ENCODE measurements around the gene CD5L.

Gene CD5L

GRCh38 chr1:157841708-157842107 is at the start of gene CD5L:
Gene CD5L (minus strand): TSS chr1:157841808. CDS start chr1:157841701, 107 bp downstream.
- DNase-seq (ENCODE audit: low read depth, low spot score): no peak

- no peak for DNase-seq (ENCODE audit: low read depth, low spot score)
Measured at GRCh38 chr1:157882580-157882979, 41.0 kb upstream of the CD5L start.

GRCh38 chr1:157880621-157881020 is 39.0 kb upstream of the CD5L start:
- no peak for DNase-seq (ENCODE audit: low read depth, low spot score)

GRCh38 chr1:157878059-157878458 is 36.5 kb upstream of the CD5L start:
- peak; percentile 14 for DNase-seq (ENCODE audit: low read depth, low spot score)

GRCh38 chr1:157870490-157870889 is 28.9 kb upstream of the CD5L start:
- DNase-seq (ENCODE audit: low read depth, low spot score): no peak

GRCh38 chr1:157868654-157869053 is 27.0 kb upstream of the CD5L start:
- DNase-seq (ENCODE audit: low read depth, low spot score): no peak

GRCh38 chr1:157862114-157863070 is 20.8 kb upstream of the CD5L start:
- DNase-seq (ENCODE audit: low read depth, low spot score): no peak

GRCh38 chr1:157856538-157856937 is 14.9 kb upstream of the CD5L start:
- DNase-seq (ENCODE audit: low read depth, low spot score): no peak

GRCh38 chr1:157852476-157852875 is 10.9 kb upstream of the CD5L start:
- DNase-seq (ENCODE audit: low read depth, low spot score): peak; percentile 62

GRCh38 chr1:157849229-157849875 is 7.7 kb upstream of the CD5L start:
- no peak for DNase-seq (ENCODE audit: low read depth, low spot score)

GRCh38 chr1:157844089-157844830 is 2.7 kb upstream of the CD5L start:
- DNase-seq (ENCODE audit: low read depth, low spot score): no peak

GRCh38 chr1:157842939-157843338 is 1.3 kb upstream of the CD5L start:
- DNase-seq (ENCODE audit: low read depth, low spot score): no peak

GRCh38 chr1:157838966-157839365 is 2.6 kb downstream of the CD5L start:
- DNase-seq (ENCODE audit: low read depth, low spot score): no peak

- DNase-seq (ENCODE audit: low read depth, low spot score): no peak
Measured at GRCh38 chr1:157834430-157834829, 7.2 kb downstream of the CD5L start.

- no peak for DNase-seq (ENCODE audit: low read depth, low spot score)
Measured at GRCh38 chr1:157833145-157833544, 8.5 kb downstream of the CD5L start.

GRCh38 chr1:157831968-157832626 is 9.5 kb downstream of the CD5L start:
- DNase-seq (ENCODE audit: low read depth, low spot score): no peak

- DNase-seq (ENCODE audit: low read depth, low spot score): no peak
Measured at GRCh38 chr1:157830887-157831286, 10.7 kb downstream of the CD5L start.

GRCh38 chr1:157829711-157830110 is 11.9 kb downstream of the CD5L start:
- DNase-seq (ENCODE audit: low read depth, low spot score): no peak

GRCh38 chr1:157829210-157829609 is 12.4 kb downstream of the CD5L start:
- DNase-seq (ENCODE audit: low read depth, low spot score): no peak

GRCh38 chr1:157820299-157820698 is 21.3 kb downstream of the CD5L start:
- no peak for DNase-seq (ENCODE audit: low read depth, low spot score)

GRCh38 chr1:157819896-157820295 is 21.7 kb downstream of the CD5L start, which contains the start of gene FCRL1:
Gene FCRL1 (minus strand): TSS chr1:157820120. CDS start chr1:157820037, 83 bp downstream.
- DNase-seq (ENCODE audit: low read depth, low spot score): no peak
